Type B pancreatic cell (in vitro differentiated cells): Measurements from ENCODE around the gene ZNF830. TPM values are rescaled to one million over a fixed set of nuclear protein-coding genes. Genes with fewer than 3 reads are reported as not detected.

Source experiments
- DNase-seq: peaks from one replicate; pipeline ENCODE4 v3.0.0; 2021; ENCODE audit warnings: mixed read lengths; ENCODE audit not compliant: unreplicated experiment; ENCODE audit errors: extremely low spot score
- H3K27ac Mint-ChIP-seq: 2 replicates; pipeline ENCODE4 v1.8.0; 2021; ENCODE audit warnings: mild to moderate bottlenecking, mixed read lengths
- H3K27me3 Mint-ChIP-seq: 2 replicates; pipeline ENCODE4 v1.8.0; 2021; ENCODE audit warnings: mixed read lengths
- H3K36me3 Mint-ChIP-seq: 2 replicates; pipeline ENCODE4 v1.8.0; 2021; ENCODE audit warnings: mixed read lengths
- H3K4me1 Mint-ChIP-seq: one replicate; pipeline ENCODE4 v1.8.0; 2021; ENCODE audit warnings: mixed read lengths; ENCODE audit not compliant: unreplicated experiment
- H3K4me3 Mint-ChIP-seq: 2 replicates; pipeline ENCODE4 v1.8.0; 2021; ENCODE audit warnings: mild to moderate bottlenecking, mixed read lengths
- H3K9me3 Mint-ChIP-seq: 2 replicates; pipeline ENCODE4 v1.8.0; 2021; ENCODE audit warnings: mixed read lengths
- total RNA-seq: library from RNA; stranded (reverse); gene quantifications from 2 replicates; pipeline ENCODE4 v1.2.1, GENCODE V29; 2021; ENCODE audit warnings: low replicate concordance
- TF ChIP-seq, protein P1 (sequence below): fragments of 200-600 bp; sonication (generic); conservative IDR thresholded peaks from 2 replicates; pipeline ENCODE4 v1.5.0; 2021; ENCODE audit warnings: antibody characterized with exemption, mild to moderate bottlenecking

ZNF830 gene
- total RNA-seq, 1 donor from 2014 or later: 22.8 TPM

- peaks cover 19% of the 10 kb centered on the region for H3K36me3 Mint-ChIP-seq
- no peak overlapping the region for H3K4me3 Mint-ChIP-seq
- DNase-seq: no peak
- H3K27ac Mint-ChIP-seq: no peak overlapping the region
- peaks cover 4% of the 10 kb centered on the region for H3K4me1 Mint-ChIP-seq
- TF ChIP-seq, protein P1, sequence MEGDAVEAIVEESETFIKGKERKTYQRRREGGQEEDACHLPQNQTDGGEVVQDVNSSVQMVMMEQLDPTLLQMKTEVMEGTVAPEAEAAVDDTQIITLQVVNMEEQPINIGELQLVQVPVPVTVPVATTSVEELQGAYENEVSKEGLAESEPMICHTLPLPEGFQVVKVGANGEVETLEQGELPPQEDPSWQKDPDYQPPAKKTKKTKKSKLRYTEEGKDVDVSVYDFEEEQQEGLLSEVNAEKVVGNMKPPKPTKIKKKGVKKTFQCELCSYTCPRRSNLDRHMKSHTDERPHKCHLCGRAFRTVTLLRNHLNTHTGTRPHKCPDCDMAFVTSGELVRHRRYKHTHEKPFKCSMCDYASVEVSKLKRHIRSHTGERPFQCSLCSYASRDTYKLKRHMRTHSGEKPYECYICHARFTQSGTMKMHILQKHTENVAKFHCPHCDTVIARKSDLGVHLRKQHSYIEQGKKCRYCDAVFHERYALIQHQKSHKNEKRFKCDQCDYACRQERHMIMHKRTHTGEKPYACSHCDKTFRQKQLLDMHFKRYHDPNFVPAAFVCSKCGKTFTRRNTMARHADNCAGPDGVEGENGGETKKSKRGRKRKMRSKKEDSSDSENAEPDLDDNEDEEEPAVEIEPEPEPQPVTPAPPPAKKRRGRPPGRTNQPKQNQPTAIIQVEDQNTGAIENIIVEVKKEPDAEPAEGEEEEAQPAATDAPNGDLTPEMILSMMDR: no peak
- no peaks in the 10 kb centered on the region for H3K9me3 Mint-ChIP-seq
- no peaks in the 10 kb centered on the region for H3K27me3 Mint-ChIP-seq
Observed at GRCh38 chr17:35011671-35012216, 50.4 kb downstream of the ZNF830 start.

Other genes with a start within 250 kb of the ZNF830 start
- 1.5 and 1.8 TPM in 2 replicates for gene CCT6B, start 80 bp upstream of the ZNF830 start, total RNA-seq
- gene LIG3, start 19.0 kb downstream of the ZNF830 start, total RNA-seq: 52.6 and 73.0 TPM in 2 replicates
- gene RFFL, start 102.2 kb downstream of the ZNF830 start, total RNA-seq: 19.9 and 38.7 TPM in 2 replicates
- 8.3 and 12.4 TPM in 2 replicates for gene RAD51D, start 158.3 kb downstream of the ZNF830 start, total RNA-seq
- not detected in 2 replicates for gene FNDC8, start 160.1 kb downstream of the ZNF830 start, total RNA-seq
- gene NLE1, start 180.8 kb downstream of the ZNF830 start, total RNA-seq: 18.8 and 24.9 TPM in 2 replicates
- gene UNC45B, start 186.3 kb downstream of the ZNF830 start, total RNA-seq: 0.56 TPM in 1 of 2 replicates, not detected in the other
- gene SLC35G3, start 232.9 kb downstream of the ZNF830 start, total RNA-seq: not detected in 2 replicates